Stimulated activated CD8-positive, alpha-beta memory T cell treated with anti-CD3 and anti-CD28 coated beads, Interleukin-4, amount 100 ng/mL, for 48 hours (primary cell): ENCODE data around the gene ADM.

Experiments used
- DNase-seq: peaks from one replicate; pipeline ENCODE4 v3.0.0-alpha.2; 2020

The ADM gene

GRCh38 chr11:10329935-10330334 lies 25.1 kb downstream of the ADM start:
- DNase-seq, result no peak

- no peak for DNase-seq
Observed at GRCh38 chr11:10331548-10332289, 26.8 kb downstream of the ADM start.

GRCh38 chr11:10333490-10333889 lies 28.6 kb downstream of the ADM start:
- DNase-seq, result no peak

- no peak for DNase-seq
Observed at GRCh38 chr11:10338287-10338686, 33.4 kb downstream of the ADM start.

- DNase-seq, result no peak
Observed at GRCh38 chr11:10348650-10349280, 43.9 kb downstream of the ADM start.

- no peak for DNase-seq
Observed at GRCh38 chr11:10349281-10349665, 44.4 kb downstream of the ADM start.

- DNase-seq, result no peak
Observed at GRCh38 chr11:10349806-10350205, 44.9 kb downstream of the ADM start.

- no peak for DNase-seq
Observed at GRCh38 chr11:10350334-10350733, 45.5 kb downstream of the ADM start.

- no peak for DNase-seq
Observed at GRCh38 chr11:10351435-10351764, 46.5 kb downstream of the ADM start.

GRCh38 chr11:10351765-10352641 lies 47.1 kb downstream of the ADM start:
- DNase-seq, result no peak

GRCh38 chr11:10352921-10353550 lies 48.2 kb downstream of the ADM start:
- DNase-seq, result no peak

- DNase-seq, result no peak
Observed at GRCh38 chr11:10354389-10354788, 49.5 kb downstream of the ADM start.

GRCh38 chr11:10355257-10355661 lies 50.4 kb downstream of the ADM start:
- DNase-seq, result no peak

- DNase-seq, result no peak
Observed at GRCh38 chr11:10356161-10356560, 51.3 kb downstream of the ADM start.
